IMR-90 (cell line): ENCODE data around the gene SYP. TPM values are rescaled to one million over a fixed set of nuclear protein-coding genes. Genes with fewer than 3 reads are reported as not detected.
A peak's percentile ranks its signal among the peaks of the same experiment; 100 is the strongest.

Experiments
- ATAC-seq: fragments of 200-7000 bp; cut with Tn5 transposase; 2 replicates; pipeline ENCODE4 v1.9.1; 2020; ENCODE audit warnings: low read depth, mild to moderate bottlenecking, moderate library complexity
- BruUV-seq: library from RNA; stranded (reverse); fragments of 400-500 nt; replicated peaks from 2 replicates; lab custom pipeline; 2021; lab: Mats Ljungman, UMichigan
- CTCF ChIA-PET: fragments of 300-600 bp; formaldehyde crosslinking; extraction: SDS; loops from one replicate; lab custom pipeline; 2021; ENCODE audit warnings: antibody characterized with exemption; lab: Yijun Ruan, JAX
- POLR2A ChIA-PET: fragments of 300-600 bp; sonication (Branson Sonifier 250); formaldehyde crosslinking; loops from one replicate; lab custom pipeline; 2022; ENCODE audit warnings: antibody characterized with exemption; ENCODE audit not compliant: unreplicated experiment; lab: Charles Lee
- DNase-seq: peaks from one replicate; pipeline ENCODE4 v3.0.0; 2013
- H2AFZ ChIP-seq: replicated peaks from 2 replicates; pipeline ENCODE3; 2013; ENCODE audit warnings: low read length, mild to moderate bottlenecking; ENCODE audit not compliant: poor library complexity
- H2AK5ac ChIP-seq: 2 replicates; pipeline ENCODE4 v1.6.1; 2013; ENCODE audit warnings: low read depth, low read length, inconsistent platforms
- H2AK9ac ChIP-seq: replicated peaks from 2 replicates; pipeline ENCODE3; 2013; ENCODE audit warnings: mild to moderate bottlenecking, low read depth, low read length, moderate library complexity; ENCODE audit not compliant: poor library complexity
- H2BK120ac ChIP-seq: 2 replicates; pipeline ENCODE4 v1.6.1; 2013; ENCODE audit warnings: low read depth, low read length, inconsistent platforms
- H2BK15ac ChIP-seq: 3 replicates; pipeline ENCODE4 v1.6.1; 2013; ENCODE audit warnings: low read depth, low read length, inconsistent platforms
- H2BK20ac ChIP-seq: 2 replicates; pipeline ENCODE4 v1.6.1; 2013; ENCODE audit warnings: low read depth, mild to moderate bottlenecking, inconsistent platforms, low read length, moderate library complexity
- H2BK5ac ChIP-seq: 2 replicates; pipeline ENCODE4 v1.6.1; 2013; ENCODE audit warnings: mild to moderate bottlenecking, low read depth, low read length, inconsistent platforms; ENCODE audit not compliant: poor library complexity, severe bottlenecking
- H3K14ac ChIP-seq: replicated peaks from 2 replicates; pipeline ENCODE4 v1.6.1; 2013; ENCODE audit warnings: low read depth, low read length, inconsistent platforms
- H3K18ac ChIP-seq: 2 replicates; pipeline ENCODE4 v1.6.1; 2013; ENCODE audit warnings: low read depth, low read length, control low read depth
- H3K23ac ChIP-seq: 2 replicates; pipeline ENCODE4 v1.6.1; 2013; ENCODE audit warnings: low read depth, low read length, inconsistent platforms
- H3K27ac ChIP-seq: 2 replicates; pipeline ENCODE4 v1.5.1; 2013; ENCODE audit warnings: mild to moderate bottlenecking, control low read depth, low read length; ENCODE audit not compliant: insufficient read depth
- H3K27me3 ChIP-seq: 2 replicates; pipeline ENCODE4 v1.6.1; 2013; ENCODE audit warnings: low read length; ENCODE audit not compliant: control insufficient read depth, insufficient read depth
- H3K36me3 ChIP-seq: 2 replicates; pipeline ENCODE4 v1.6.1; 2013; ENCODE audit warnings: low read length, mixed read lengths; ENCODE audit not compliant: control insufficient read depth, insufficient read depth
- H3K4ac ChIP-seq: 2 replicates; pipeline ENCODE4 v1.6.1; 2013; ENCODE audit warnings: low read depth, low read length, inconsistent platforms
- H3K4me1 ChIP-seq: 2 replicates; pipeline ENCODE4 v1.6.1; 2013; ENCODE audit warnings: low read length, mixed read lengths; ENCODE audit not compliant: control insufficient read depth, insufficient read depth
- H3K4me2 ChIP-seq: 2 replicates; pipeline ENCODE4 v1.6.1; 2013; ENCODE audit warnings: low read depth, mild to moderate bottlenecking, control low read depth, low read length, moderate library complexity
- H3K4me3 ChIP-seq: 2 replicates; pipeline ENCODE4 v1.5.1; 2013; ENCODE audit warnings: low read depth, mild to moderate bottlenecking, control low read depth, low read length, moderate library complexity; ENCODE audit not compliant: insufficient read depth
- H3K56ac ChIP-seq: 2 replicates; pipeline ENCODE4 v1.6.1; 2013; ENCODE audit warnings: low read length, inconsistent platforms; ENCODE audit not compliant: insufficient read depth; ENCODE audit errors: extremely low read depth
- H3K79me1 ChIP-seq, 2 experiments: 2 replicates each; pipeline ENCODE4 v1.6.1; 2013; ENCODE audit warnings: low read length in 2 of 2, inconsistent platforms in 1 of 2, low read depth in 1 of 2
- H3K9ac ChIP-seq: 2 replicates; pipeline ENCODE4 v1.6.1; 2013; ENCODE audit warnings: low read depth, low read length, control low read depth
- H3K9me1 ChIP-seq: 2 replicates; pipeline ENCODE4 v1.6.1; 2013; ENCODE audit warnings: low read length, inconsistent platforms; ENCODE audit not compliant: insufficient read depth
- H3K9me3 ChIP-seq: 2 replicates; pipeline ENCODE4 v1.6.1; 2013; ENCODE audit warnings: low read length; ENCODE audit not compliant: control insufficient read depth, insufficient read depth
- H4K20me1 ChIP-seq: 2 replicates; pipeline ENCODE4 v1.6.1; 2013; ENCODE audit warnings: low read length, inconsistent platforms; ENCODE audit not compliant: insufficient read depth
- H4K5ac ChIP-seq: 2 replicates; pipeline ENCODE4 v1.6.1; 2013; ENCODE audit warnings: mild to moderate bottlenecking, low read depth, low read length, control low read depth
- H4K8ac ChIP-seq, 2 experiments: 2 replicates each; pipeline ENCODE4 v1.6.1; 2013; ENCODE audit warnings: low read depth in 2 of 2, low read length in 2 of 2, control low read depth in 1 of 2, inconsistent platforms in 1 of 2
- H4K91ac ChIP-seq: 2 replicates; pipeline ENCODE4 v1.6.1; 2013; ENCODE audit warnings: low read depth, low read length, inconsistent platforms; ENCODE audit not compliant: insufficient read depth
- BHLHE40 ChIP-seq: fragments of 150-350 bp; IDR thresholded peaks from 2 replicates; pipeline ENCODE4 v1.6.1; 2016; ENCODE audit warnings: mild to moderate bottlenecking, low read depth, low read length
- CEBPB ChIP-seq: IDR thresholded peaks from 2 replicates; pipeline ENCODE4 v1.6.1; 2012; ENCODE audit warnings: low read depth, low read length, improper control_type of control experiment
- CHD1 ChIP-seq: IDR thresholded peaks from 2 replicates; pipeline ENCODE4 v1.6.1; 2012; ENCODE audit warnings: low read depth, low read length, improper control_type of control experiment
- FOS ChIP-seq: fragments of 150-350 bp; IDR thresholded peaks from 2 replicates; pipeline ENCODE4 v1.6.1; 2016; ENCODE audit warnings: low read depth, low read length
- MAFK ChIP-seq: IDR thresholded peaks from 2 replicates; pipeline ENCODE4 v1.6.1; 2012; ENCODE audit warnings: low read depth, low read length, improper control_type of control experiment
- MAZ ChIP-seq: IDR thresholded peaks from 2 replicates; pipeline ENCODE4 v1.6.1; 2012; ENCODE audit warnings: low read depth, mild to moderate bottlenecking, low read length, improper control_type of control experiment, moderate library complexity, borderline replicate concordance
- MXI1 ChIP-seq: IDR thresholded peaks from 2 replicates; pipeline ENCODE4 v1.6.1; 2012; ENCODE audit warnings: low read depth, mild to moderate bottlenecking, low read length, moderate library complexity, borderline replicate concordance
- NFE2L2 ChIP-seq: fragments of 150-350 bp; IDR thresholded peaks from 2 replicates; pipeline ENCODE4 v1.6.1; 2016; ENCODE audit warnings: low read depth, mild to moderate bottlenecking, low read length
- POLR2A ChIP-seq: IDR thresholded peaks from 2 replicates; pipeline ENCODE4 v1.6.1; 2012; ENCODE audit warnings: mild to moderate bottlenecking, low read depth, low read length
- RAD21 ChIP-seq: IDR thresholded peaks from 2 replicates; pipeline ENCODE4 v1.6.1; 2012; ENCODE audit warnings: low read length, improper control_type of control experiment
- RCOR1 ChIP-seq: IDR thresholded peaks from 2 replicates; pipeline ENCODE4 v1.6.1; 2012; ENCODE audit warnings: mild to moderate bottlenecking, low read length, improper control_type of control experiment; ENCODE audit not compliant: insufficient replicate concordance
- RFX5 ChIP-seq: IDR thresholded peaks from 2 replicates; pipeline ENCODE4 v1.8.0; 2012; ENCODE audit warnings: low read depth, mild to moderate bottlenecking, low read length, moderate library complexity
- SMC3 ChIP-seq: fragments of 150-350 bp; IDR thresholded peaks from 2 replicates; pipeline ENCODE4 v1.6.1; 2016; ENCODE audit warnings: low read depth, mild to moderate bottlenecking, antibody characterized with exemption, low read length, moderate library complexity
- WGBS, 2 experiments: methylation state at CpG; one replicate each; pipeline versions ENCODE4 v1.1.5 to v1.1.7; 2013; ENCODE audit warnings: missing lambda C conversion rate in 2 of 2; ENCODE audit not compliant: insufficient read length in 1 of 2; ENCODE audit errors: extremely low coverage in 2 of 2; 5-methylcytosine and 5-hydroxymethylcytosine counted together
- dilution Hi-C: fragments of 300-500 bp; cut with HindIII; formaldehyde crosslinking; loops from one replicate; pipeline ENCODE4 v1.14.3; 2018; ENCODE audit warnings: low sequenced_read_pairs; ENCODE audit not compliant: unreplicated experiment
- in situ Hi-C: fragments of 300-500 bp; cut with MboI; formaldehyde crosslinking; loops from 3 replicates; pipeline ENCODE4 v1.14.3; 2019; ENCODE audit warnings: low sequenced_read_pairs, inconsistent platforms, mixed read lengths
- intact Hi-C: fragments of 100-400 bp; cut with micrococcal nuclease; formaldehyde crosslinking; loops from 2 replicates; pipeline ENCODE4 v1.10.0; 2022
- polyA plus RNA-seq, 3 experiments: library from polyadenylated mRNA; depleted of rRNA; stranded (reverse); fragments of >200 nt; gene quantifications; 2 replicates each; pipeline ENCODE4 v1.2.3, GENCODE V29; 2012; ENCODE audit warnings: low replicate concordance in 1 of 3
- total RNA-seq: library from RNA; depleted of rRNA; stranded (reverse); fragments of >200 nt; gene quantifications from 2 replicates; pipeline ENCODE4 v1.2.3, GENCODE V29; 2012
- TF ChIP-seq, protein P1 (sequence below): conservative IDR thresholded peaks from 2 replicates; pipeline ENCODE4 v1.5.1; 2012; ENCODE audit warnings: mild to moderate bottlenecking, low read depth, low read length, improper control_type of control experiment
- TF ChIP-seq, protein P2 (sequence below): fragments of 150-350 bp; IDR thresholded peaks from 2 replicates; pipeline ENCODE4 v1.6.1; 2016; ENCODE audit warnings: low read depth, mild to moderate bottlenecking, low read length, moderate library complexity, borderline replicate concordance
- TF ChIP-seq, protein P3 (sequence below): fragments of 150-350 bp; IDR thresholded peaks from 2 replicates; pipeline ENCODE4 v1.6.1; 2017; ENCODE audit warnings: mild to moderate bottlenecking, antibody characterized with exemption, low read length, low read depth

The SYP gene
- total and polyA plus RNA-seq, 2 of the 4 experiments (the other 2 are of a cell fraction): under 0.01 to 0.05 TPM

GRCh38 chrX:49189606-49190005 is 10.4 kb downstream of the SYP start:
- Histone ChIP-seq H2AFZ (no peak overlapping the region), H2AK5ac (0 out of 2 replicates have a peak overlapping the region, but pooled peaks have one; percentile 43), H4K5ac (no peak overlapping the region), H3K4me3 (no peak overlapping the region), H4K8ac (peak overlapping the region; percentile 8 to 29; a peak in 3 of 4 replicates), H3K4me1 (peaks cover 3% of the 10 kb centered on the region), H2BK15ac (no peak overlapping the region), H3K27ac (no peak overlapping the region), H2BK20ac (no peak overlapping the region), H3K36me3 (no peaks in the 10 kb centered on the region), H3K23ac (no peak overlapping the region), H3K79me1 (peaks cover 5 to 8% of the 10 kb centered on the region in 2 experiments; a peak in 2 of 4 replicates), H3K18ac (no peak overlapping the region), H3K4me2 (peak overlapping the region; percentile 58; the same call in 1 of the 2 replicates), H3K14ac (no peak overlapping the region), H3K4ac (0 out of 2 replicates have a peak overlapping the region, but pooled peaks have one; percentile 36), H3K9me3 (no peaks in the 10 kb centered on the region), H3K56ac (no peak overlapping the region), H3K9ac (no peak overlapping the region), H2BK120ac (no peak overlapping the region), H2BK5ac (no peak overlapping the region), H4K20me1 (no peaks in the 10 kb centered on the region), H3K9me1 (peaks cover 3% of the 10 kb centered on the region; the same call in 1 of the 2 replicates), H4K91ac (no peak overlapping the region; the same call in 1 of the 2 replicates), H2AK9ac (peak overlapping the region; percentile 66), H3K27me3 (no peaks in the 10 kb centered on the region)
- ATAC-seq (no peak), DNase-seq (no peak)
- no TSS peak for BruUV-seq
- in situ Hi-C loops: no loop called here
- intact Hi-C loops: loop anchor here (5.0 kb wide), 1 partner anchor 563 kb away; no protein-coding TSS in a partner anchor
- TF ChIP-seq, protein P1, sequence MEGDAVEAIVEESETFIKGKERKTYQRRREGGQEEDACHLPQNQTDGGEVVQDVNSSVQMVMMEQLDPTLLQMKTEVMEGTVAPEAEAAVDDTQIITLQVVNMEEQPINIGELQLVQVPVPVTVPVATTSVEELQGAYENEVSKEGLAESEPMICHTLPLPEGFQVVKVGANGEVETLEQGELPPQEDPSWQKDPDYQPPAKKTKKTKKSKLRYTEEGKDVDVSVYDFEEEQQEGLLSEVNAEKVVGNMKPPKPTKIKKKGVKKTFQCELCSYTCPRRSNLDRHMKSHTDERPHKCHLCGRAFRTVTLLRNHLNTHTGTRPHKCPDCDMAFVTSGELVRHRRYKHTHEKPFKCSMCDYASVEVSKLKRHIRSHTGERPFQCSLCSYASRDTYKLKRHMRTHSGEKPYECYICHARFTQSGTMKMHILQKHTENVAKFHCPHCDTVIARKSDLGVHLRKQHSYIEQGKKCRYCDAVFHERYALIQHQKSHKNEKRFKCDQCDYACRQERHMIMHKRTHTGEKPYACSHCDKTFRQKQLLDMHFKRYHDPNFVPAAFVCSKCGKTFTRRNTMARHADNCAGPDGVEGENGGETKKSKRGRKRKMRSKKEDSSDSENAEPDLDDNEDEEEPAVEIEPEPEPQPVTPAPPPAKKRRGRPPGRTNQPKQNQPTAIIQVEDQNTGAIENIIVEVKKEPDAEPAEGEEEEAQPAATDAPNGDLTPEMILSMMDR: no peak
- TF ChIP-seq FOS: no peak
- TF ChIP-seq, protein P2, sequence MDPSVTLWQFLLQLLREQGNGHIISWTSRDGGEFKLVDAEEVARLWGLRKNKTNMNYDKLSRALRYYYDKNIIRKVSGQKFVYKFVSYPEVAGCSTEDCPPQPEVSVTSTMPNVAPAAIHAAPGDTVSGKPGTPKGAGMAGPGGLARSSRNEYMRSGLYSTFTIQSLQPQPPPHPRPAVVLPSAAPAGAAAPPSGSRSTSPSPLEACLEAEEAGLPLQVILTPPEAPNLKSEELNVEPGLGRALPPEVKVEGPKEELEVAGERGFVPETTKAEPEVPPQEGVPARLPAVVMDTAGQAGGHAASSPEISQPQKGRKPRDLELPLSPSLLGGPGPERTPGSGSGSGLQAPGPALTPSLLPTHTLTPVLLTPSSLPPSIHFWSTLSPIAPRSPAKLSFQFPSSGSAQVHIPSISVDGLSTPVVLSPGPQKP: no peak
- no peak for TF ChIP-seq BHLHE40
- TF ChIP-seq MAFK: no peak
- no peak for TF ChIP-seq CHD1
- no peak for TF ChIP-seq NFE2L2
- TF ChIP-seq CEBPB: no peak
- TF ChIP-seq RAD21: no peak
- no peak for TF ChIP-seq MAZ
- TF ChIP-seq SMC3: no peak
- TF ChIP-seq POLR2A: no peak
- no peak for TF ChIP-seq RCOR1
- no peak for TF ChIP-seq MXI1
- TF ChIP-seq, protein P3, sequence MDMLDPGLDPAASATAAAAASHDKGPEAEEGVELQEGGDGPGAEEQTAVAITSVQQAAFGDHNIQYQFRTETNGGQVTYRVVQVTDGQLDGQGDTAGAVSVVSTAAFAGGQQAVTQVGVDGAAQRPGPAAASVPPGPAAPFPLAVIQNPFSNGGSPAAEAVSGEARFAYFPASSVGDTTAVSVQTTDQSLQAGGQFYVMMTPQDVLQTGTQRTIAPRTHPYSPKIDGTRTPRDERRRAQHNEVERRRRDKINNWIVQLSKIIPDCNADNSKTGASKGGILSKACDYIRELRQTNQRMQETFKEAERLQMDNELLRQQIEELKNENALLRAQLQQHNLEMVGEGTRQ: no peak
- no peak for TF ChIP-seq RFX5
- ChIA-PET CTCF (no interaction called here), POLR2A (no interaction called here)
- dilution Hi-C loops: no loop called here
- 90% methylated on average over 2 of the region's 6 CpGs; no CpG with 5 or more reads in 1 of the 2 experiments for WGBS, 2 experiments
